Esophagus muscularis mucosa (tissue), 3 donors: Measurements from ENCODE around the gene THEMIS.

Experiments
- POLR2A ChIP-seq: fragments of 450-650 bp; IDR thresholded peaks from one replicate; pipeline ENCODE4 v1.6.1; 2017; ENCODE audit warnings: antibody characterized with exemption, moderate library complexity, mild to moderate bottlenecking, low read depth
- TF ChIP-seq, protein P1 (sequence below), 3 experiments: fragments of 200-600 bp in 2 of 3; fragments of 450-650 bp in 1 of 3; sonication (generic) in 2 of 3; IDR thresholded peaks; one replicate each; pipeline ENCODE4 v1.5.1; 2017 to 2019; ENCODE audit warnings: antibody characterized with exemption in 3 of 3, mild to moderate bottlenecking in 2 of 3, moderate library complexity in 1 of 3

DNA sequence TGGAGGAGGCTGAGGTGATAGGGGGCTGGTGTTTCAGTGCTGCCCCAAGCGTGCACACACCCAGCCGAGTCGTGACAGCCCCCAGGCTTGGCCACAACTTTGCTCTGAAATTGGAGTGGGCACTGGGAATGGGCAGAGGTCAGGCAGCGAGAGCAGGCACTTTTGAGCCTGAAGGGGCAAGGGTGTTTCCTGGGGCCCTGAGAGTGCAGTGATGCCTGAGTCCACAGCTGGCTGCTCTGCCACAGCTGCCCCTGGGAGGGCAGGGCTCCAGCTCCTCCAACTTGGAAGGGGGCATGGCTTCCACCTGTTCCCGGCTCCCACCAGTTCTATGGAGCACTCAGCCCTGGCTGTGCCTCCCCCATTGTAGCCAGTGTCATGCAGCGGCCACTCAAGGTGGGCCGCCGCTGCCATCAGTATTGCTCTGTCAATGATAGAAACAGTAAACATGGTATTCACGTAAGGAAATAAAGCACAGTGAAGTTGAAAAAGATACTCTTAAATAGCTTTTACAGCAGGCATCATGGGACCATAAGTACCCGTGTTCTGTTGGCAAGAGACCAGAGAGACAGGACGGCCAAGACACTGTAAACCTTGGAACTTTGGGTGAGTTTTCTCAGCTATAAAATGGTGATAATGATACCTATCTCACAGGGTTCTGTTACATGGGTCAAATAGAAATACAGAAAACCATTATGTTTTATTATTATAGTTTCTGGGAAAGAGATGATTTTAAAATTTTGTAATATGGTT is 108.9 kb downstream of the THEMIS start:
- no peak for TF ChIP-seq POLR2A
- TF ChIP-seq, protein P1, sequence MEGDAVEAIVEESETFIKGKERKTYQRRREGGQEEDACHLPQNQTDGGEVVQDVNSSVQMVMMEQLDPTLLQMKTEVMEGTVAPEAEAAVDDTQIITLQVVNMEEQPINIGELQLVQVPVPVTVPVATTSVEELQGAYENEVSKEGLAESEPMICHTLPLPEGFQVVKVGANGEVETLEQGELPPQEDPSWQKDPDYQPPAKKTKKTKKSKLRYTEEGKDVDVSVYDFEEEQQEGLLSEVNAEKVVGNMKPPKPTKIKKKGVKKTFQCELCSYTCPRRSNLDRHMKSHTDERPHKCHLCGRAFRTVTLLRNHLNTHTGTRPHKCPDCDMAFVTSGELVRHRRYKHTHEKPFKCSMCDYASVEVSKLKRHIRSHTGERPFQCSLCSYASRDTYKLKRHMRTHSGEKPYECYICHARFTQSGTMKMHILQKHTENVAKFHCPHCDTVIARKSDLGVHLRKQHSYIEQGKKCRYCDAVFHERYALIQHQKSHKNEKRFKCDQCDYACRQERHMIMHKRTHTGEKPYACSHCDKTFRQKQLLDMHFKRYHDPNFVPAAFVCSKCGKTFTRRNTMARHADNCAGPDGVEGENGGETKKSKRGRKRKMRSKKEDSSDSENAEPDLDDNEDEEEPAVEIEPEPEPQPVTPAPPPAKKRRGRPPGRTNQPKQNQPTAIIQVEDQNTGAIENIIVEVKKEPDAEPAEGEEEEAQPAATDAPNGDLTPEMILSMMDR (IDR thresholded peaks at IDR 0.05), result no peak
